ENCODE results near the gene SNED1.
A peak's percentile ranks its signal among the peaks of the same experiment; 100 is the strongest.
"Not testable (repeated sequence)": the region's sequence is repeated elsewhere in the genome, so short reads cannot be mapped to it uniquely, and the experiment has no call there.

The SNED1 gene

DNA sequence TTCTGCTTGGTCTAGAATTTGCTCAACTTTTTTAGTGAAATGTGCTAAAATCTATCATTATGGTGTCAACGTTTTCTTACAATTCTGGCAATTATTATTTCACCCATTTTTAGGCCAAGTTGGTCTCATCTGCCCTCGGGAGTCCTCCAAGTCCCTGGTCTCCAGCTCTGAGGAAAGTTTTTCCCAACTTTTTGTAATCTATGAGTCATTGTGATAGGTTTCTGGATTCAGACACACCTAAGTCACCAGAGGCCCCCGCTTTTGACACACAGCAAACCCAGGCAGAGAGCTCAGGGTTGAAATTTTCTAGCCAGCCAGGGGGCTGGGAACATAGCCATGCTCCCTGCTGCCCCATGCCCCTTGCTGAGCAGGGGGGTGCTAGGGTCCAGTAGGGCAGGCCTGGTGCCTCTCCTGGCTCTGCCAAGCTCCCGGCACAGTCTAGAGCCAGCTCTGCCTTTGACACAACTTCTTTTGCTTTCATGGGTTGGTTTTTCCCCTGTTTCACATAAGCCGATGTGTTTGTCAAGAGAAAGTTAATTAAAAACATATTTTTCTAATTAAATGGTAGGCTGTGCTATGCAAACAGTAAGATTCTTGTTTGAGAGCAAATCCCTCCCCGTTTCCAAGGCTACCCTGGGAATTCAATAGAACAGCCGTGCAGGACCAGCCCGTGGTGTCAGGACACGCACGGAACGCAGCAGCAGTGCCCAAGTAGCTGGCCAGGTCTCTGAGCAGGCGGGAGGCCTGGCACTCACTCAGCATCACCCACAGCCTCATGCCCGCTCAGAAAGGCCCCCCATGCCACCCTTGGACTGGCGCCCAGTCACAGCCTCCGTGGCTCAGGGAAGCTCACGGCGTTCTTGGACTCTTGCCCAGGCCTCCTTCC is 25.5 kb upstream of the SNED1 start:
- peak; percentile 78 to 79 for DNase-seq (ENCODE audit: low read depth in 2 of 2)

DNA sequence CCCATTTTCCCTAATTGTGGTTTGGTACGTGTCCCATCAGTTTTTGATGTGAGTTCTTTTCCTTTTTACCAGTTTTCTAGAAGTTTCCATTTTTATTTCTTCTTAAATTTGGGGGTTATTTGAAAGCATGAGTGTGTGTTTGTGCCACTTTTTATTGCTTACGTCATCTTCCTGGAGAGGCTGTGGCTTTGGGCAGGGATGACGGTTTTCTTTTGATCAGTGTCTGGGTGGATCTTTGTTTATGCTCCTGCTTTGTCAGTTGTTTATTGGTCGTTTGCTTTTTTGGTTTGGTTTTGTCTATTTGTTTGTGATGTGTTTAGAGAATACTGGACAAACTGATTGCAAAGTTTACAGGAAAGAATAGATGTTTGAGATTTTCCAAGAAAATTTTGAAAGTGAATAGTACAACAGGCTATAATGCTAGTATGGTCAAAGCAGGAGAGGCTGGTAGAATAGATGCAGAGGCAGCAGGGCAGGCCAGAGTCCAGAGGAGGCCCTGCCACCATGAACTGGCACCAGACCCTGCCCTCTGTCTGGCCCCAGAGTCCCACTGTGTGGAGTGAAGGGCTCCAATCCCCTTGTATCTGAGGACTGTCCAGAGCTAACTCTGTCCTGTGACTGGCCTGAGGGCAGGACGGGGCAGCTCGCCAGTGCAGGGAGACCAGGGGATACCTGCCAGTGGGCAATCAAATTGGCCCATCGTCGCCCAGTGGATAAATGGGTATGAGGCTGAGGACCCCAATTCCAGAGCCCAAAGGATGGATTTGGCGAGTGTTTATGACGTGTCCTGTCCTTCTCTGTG is 23.4 kb upstream of the SNED1 start:
- no peak for DNase-seq (ENCODE audit: low read depth in 2 of 2)

DNA sequence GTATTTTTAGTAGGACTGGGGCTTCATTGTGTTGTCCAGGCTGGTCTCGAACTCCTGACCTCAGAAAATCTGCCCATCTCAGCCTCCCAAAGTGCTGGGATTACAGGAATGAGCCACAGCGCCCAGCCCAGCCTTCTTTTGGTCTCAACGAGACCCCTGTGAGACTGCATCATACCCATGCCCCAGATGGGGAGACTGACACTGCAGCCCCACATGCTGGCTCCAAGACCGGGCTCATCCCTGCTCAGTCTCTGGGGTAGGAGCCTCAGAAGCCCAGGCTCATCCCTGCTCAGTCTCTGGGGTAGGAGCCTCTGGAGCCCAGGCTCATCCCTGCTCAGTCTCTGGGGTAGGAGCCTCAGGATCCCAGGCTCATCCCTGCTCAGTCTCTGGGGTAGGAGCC is 22.5 kb upstream of the SNED1 start:
- not testable (repeated sequence) for DNase-seq (ENCODE audit: low read depth in 2 of 2)

GRCh38 chr2:240981280-240981679 is 17.1 kb upstream of the SNED1 start:
- DNase-seq (ENCODE audit: low read depth in 2 of 2) = peak; percentile 51 to 56

- DNase-seq (ENCODE audit: low read depth in 2 of 2) = no peak
Measured at GRCh38 chr2:240981871-240982800, 16.3 kb upstream of the SNED1 start.

- no peak for DNase-seq (ENCODE audit: low read depth in 2 of 2)
Measured at GRCh38 chr2:240982821-240983281, 15.6 kb upstream of the SNED1 start.

- no peak for DNase-seq (ENCODE audit: low read depth in 2 of 2)
Measured at GRCh38 chr2:240983361-240983995, 14.9 kb upstream of the SNED1 start.

GRCh38 chr2:240983996-240984498 is 14.4 kb upstream of the SNED1 start:
- no peak for DNase-seq (ENCODE audit: low read depth in 2 of 2)

DNA sequence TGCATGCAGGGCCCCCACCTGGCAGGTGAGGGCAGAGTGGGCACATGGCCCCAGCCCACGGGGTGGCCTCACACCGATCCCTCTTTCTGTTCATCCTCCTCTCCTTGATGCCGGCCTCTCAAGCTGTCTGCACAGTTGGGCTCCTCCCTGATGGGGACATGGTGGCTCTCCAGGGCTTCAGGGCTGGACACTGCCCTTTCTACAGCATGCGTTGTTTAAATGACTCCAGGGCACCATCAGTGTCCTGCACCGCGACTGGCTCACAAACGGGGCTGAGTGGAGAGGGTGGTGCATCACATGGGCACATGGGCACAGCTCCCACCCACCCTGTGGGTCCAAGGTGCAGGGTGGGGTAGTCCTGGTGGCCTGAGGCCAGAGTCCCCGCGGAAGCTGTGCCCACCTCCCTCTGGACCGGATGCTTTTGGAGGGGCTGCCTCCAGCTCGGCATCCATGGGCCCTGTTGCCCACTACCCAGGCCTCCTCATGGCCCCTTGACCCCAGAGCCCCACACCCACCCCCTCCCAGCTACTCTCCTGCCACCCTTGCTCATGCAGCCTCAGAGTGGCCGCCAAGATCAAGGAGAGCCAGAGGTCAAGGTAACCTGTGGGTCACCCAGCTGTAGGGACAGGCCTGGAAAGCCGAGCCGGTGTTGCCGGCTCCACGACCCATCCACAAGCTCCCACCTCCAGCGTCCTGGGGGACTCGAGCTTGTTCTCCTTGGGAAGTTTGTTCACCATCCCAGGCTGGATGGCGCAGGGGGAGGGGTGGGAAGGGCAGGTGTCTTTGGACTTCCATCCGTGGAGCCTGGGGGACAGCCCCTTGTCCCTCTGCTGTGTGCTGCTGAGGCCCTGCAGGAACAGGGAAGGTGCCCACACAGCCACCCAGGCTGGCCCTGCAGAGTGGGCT is 12.3 kb upstream of the SNED1 start:
- no peak for DNase-seq (ENCODE audit: low read depth in 2 of 2)

DNA sequence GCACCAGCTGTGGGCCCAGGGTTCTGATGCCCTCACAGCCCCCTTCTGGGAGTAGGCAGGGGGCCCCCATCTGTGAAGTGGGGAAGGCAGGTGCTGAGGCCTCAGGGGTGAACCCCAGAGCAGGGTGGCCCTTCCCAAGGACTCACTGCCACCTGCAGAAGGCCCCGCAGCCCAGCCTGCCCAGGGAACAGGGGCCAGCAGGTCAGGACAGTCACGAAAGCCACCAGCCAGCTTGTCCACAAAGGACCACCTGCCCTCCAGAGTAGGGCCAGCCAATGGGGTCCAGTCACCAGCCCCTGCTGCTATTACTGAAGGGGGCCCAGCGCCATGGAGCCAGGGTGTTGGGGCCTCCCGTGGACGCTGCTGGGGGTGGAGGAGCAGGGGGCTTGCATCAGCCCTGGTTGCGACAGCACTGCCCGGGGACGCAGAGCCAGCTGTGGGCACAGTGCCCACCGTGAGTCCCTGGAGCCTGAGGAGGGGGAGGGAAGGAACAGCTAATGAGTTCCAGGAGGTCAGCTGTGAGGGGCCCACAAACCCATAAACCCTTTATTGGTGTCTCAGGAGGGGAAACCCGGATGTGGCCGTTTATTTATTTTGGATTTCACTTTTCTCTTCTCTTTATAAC is 11.5 kb upstream of the SNED1 start:
- peak; percentile 80 to 81 for DNase-seq (ENCODE audit: low read depth in 2 of 2)

DNA sequence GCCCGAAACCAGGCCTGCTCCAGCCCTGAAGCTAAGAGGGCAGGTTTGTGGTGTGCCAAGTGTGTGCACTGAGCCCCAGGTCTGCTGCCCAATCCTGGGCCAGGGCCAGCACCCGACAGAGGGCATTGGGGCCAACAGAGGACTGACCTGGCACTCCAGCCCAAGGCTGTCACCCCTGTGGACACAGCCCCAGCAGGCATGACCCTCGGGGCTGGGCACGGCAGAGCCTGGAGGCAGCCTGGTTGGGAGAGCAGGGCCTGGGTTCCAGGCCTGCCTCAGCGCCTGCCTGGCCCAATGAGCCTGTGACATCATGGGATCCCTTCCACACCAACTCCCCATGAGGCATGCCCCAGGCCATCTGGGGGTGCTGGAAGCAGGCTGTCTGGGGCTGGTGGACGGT is 10.8 kb upstream of the SNED1 start:
- no peak for DNase-seq (ENCODE audit: low read depth in 2 of 2)

DNA sequence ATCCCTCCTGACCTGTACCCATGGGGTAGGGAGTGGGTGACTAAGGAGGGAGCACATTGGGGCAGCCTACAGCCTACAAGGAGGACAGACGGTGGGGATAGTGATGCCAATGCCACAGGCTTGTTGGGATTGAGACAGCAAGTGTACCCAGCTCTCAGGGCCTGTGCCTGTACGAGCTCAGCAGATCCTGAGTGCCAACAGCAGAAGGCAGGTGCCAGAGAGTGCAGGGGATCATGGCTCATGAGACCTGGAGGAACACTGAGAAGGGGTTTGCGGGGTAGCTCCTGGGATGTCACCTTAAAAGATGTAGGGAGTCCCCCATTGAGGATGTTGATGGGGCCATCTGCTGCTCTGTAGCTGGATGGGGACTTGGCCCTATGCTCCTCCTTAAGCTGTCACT is 10.3 kb upstream of the SNED1 start:
- DNase-seq (ENCODE audit: low read depth in 2 of 2) = no peak

- no peak for DNase-seq (ENCODE audit: low read depth in 2 of 2)
Measured at GRCh38 chr2:240988571-240989271, 9.7 kb upstream of the SNED1 start.

- no peak for DNase-seq (ENCODE audit: low read depth in 2 of 2)
Measured at GRCh38 chr2:240989451-240990265, 8.8 kb upstream of the SNED1 start.

DNA sequence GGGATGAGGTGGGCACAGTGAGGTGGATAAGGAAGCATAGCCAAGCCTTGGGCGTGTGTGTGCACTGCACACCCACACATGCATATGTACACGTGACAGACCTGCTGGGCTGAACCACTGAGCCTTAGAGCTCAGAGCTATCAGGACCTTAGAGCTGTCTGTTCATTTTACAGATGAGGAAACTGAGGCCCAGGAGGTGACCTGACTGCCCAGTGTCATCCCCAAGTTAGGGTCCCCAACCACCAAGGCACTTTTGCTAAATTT is 8.2 kb upstream of the SNED1 start:
- DNase-seq (ENCODE audit: low read depth in 2 of 2) = no peak

GRCh38 chr2:240990726-240991377 is 7.6 kb upstream of the SNED1 start:
- DNase-seq (ENCODE audit: low read depth in 2 of 2) = no peak

- peak in 1 of 2 experiments; percentile 47 for DNase-seq (ENCODE audit: low read depth in 2 of 2)
Measured at GRCh38 chr2:240991378-240992263, 6.8 kb upstream of the SNED1 start.
